ENCODE data around the gene YBX2.
"Not testable (repeated sequence)": the region's sequence is repeated elsewhere in the genome, so short reads cannot be mapped to it uniquely, and the experiment has no call there.

YBX2 gene

GRCh38 chr17:7294614-7295153, at the start of gene YBX2:
TSS of gene YBX2 (minus strand) at chr17:7294639. CDS start at chr17:7294500, 139 bp downstream.
- peak; percentile 82 for DNase-seq

DNA sequence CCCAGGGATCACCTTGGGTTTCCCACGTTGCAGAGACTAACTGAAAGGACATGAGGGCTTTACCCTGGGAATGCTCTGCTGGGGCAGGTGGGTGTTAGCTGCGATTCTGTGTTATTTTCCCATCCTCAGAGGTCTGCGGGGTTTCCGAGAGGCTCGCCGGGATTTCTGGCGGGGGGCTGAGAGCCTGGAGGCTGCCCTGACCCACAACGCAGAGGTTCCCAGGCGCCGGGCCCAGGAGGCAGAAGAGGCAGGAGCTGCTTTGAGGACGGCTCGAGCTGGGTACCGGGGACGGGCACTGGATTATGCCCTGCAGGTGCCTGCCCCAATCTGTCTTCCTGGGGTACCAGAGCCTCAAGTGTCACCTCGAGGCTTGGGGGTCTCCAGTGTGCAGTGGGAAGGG, 48.8 kb upstream of the YBX2 start:
- DNase-seq = no peak

GRCh38 chr17:7341842-7342241, 47.4 kb upstream of the YBX2 start:
- DNase-seq = no peak

- no peak for DNase-seq
Observed at GRCh38 chr17:7340179-7340578, 45.7 kb upstream of the YBX2 start.

- DNase-seq = not testable (repeated sequence)
Observed at GRCh38 chr17:7337600-7337999, 43.2 kb upstream of the YBX2 start.

- peak; percentile 96 for DNase-seq
Observed at GRCh38 chr17:7336240-7337175, 42.1 kb upstream of the YBX2 start, which contains the start of gene ACAP1. TSS of gene ACAP1 (plus strand) at chr17:7336529. CDS start at chr17:7336735, 206 bp downstream.

DNA sequence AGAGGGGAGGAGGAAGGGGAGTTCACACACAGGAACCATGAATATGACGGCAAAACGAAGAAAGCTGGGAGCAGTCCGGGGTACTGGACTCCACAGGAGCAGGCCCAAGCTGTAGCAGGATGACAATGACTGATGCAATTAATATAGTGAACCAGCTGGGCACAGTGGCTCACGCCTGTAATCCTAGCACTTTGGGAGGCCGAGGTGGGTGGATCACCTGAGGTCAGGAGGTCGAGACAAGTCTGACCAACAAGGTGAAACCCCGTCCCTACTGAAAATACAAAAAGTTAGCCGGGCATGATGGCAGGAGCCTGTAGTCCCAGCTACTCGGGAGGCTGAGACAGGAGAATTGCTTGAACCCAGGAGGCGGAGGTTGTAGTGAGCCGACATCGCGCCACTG, 41.3 kb upstream of the YBX2 start:
- DNase-seq = not testable (repeated sequence)

GRCh38 chr17:7334938-7335538, 40.6 kb upstream of the YBX2 start:
- DNase-seq = no peak

DNA sequence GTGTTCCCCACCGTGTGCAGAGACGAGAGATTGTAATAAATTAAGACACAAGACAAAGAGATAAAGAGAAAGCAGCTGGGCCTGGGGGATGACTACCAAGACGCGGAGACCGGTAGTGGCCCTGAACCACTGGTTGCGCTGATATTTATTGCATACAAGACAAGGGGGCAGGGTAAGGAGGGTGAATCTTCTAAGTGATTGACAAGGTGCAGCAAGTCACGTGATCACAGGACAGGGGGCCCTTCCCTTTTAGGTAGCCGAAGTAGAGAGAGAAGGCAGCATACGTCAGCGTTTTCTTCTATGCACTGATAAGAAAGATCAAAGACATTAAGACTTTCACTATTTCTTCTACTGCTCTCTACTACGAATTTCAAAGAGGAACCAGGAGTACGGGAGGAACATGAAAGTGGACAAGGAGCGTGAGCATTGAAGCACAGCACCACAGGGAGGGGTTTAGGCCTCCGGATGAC, 38.2 kb upstream of the YBX2 start:
- DNase-seq = not testable (repeated sequence)

DNA sequence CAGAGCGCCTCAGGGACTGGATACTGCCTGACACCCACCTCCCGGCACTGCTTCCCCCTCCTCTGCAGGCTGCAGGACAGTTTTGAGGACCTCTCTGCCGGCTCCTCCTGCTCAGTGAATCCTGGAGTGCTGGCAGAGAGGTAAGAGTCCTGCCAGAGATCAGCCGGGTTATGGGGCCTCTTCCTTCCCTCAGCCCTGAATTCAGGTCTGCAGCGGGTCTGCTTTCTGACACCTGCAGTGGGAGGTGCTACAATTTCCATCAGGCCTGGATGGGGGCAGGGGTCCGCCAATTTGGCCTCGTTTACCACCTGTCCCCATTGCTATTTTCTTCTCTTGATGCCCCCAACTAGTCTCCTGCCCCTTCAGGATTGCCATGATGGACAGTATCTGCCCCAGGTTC, 37.7 kb upstream of the YBX2 start:
- no peak for DNase-seq

DNA sequence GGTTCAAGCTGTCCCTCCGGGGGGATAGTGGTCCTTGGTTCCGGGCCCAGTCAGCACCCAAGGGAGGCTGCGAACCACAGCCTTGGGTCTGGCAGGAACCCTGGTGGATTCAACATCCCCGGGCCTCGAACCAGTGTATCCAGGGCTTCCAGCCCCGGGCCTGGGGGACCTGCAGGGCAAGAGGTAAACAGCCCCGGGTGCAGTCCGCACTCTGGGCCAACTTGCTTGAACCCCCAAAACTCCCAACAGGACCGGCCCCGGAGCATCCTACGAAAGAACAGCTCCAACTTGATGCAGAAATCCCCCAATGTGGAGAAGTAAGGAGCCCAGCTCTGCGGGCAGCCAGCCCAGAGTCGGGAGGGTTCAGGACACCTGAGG, 36.2 kb upstream of the YBX2 start:
- no peak for DNase-seq

- DNase-seq = peak; percentile 79
Observed at GRCh38 chr17:7329997-7330637, 35.7 kb upstream of the YBX2 start.

DNA sequence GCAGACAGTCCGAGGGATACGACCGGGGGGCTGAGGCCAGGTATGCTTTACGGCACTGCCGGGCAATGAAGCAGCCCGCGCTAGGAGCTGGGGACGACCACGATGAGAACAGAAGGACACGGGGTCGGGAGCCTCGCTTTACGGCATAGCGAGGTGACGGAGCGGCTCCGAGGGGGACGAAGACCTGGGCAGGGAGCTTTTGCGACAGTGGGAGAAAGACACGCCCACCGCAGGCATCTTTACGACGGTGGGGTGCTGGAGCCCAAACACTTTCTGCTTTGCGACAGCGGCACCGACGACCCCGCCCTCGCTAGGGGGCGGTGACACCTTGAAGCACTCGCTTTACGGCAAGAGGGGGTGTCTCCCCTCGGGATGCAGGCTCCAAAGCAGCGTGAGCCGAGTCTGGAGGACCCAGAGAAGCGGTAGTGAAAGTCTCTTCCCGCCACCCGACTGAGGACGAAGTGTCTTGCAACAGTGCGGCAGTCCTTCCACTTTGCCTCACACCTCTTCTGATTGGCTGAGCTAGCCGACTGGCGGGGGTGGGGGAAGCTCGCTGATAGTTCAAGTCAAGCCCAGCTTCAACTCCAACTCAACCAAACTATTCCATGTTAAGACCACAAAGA, 35.0 kb upstream of the YBX2 start:
- peak; percentile 97 for DNase-seq

GRCh38 chr17:7328840-7329373, 34.5 kb upstream of the YBX2 start, which contains the start of gene NEURL4:
TSS of gene NEURL4 (minus strand) at chr17:7329335. CDS start at chr17:7329312, 23 bp downstream.
- DNase-seq = no peak

DNA sequence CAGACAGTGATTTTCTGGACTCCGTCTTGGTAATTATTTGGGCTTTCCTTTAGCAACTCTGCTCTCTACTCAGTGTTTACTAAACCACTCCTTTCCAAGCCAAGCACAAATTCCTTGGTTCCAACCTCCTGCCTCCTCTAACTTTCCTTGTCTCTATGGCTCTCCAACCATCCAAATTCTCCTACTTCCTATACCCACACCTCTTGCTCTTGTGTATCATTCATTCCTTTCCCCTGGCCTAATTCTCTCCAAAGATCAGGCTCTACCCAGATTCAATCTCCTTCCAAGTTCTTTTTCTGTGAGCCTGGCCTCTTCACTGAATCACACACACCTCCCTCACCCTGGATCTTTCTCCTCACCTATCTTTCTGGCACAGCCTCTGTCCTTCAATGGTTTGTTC, 33.6 kb upstream of the YBX2 start:
- DNase-seq = no peak

GRCh38 chr17:7327501-7327900, 33.1 kb upstream of the YBX2 start:
- DNase-seq = no peak

DNA sequence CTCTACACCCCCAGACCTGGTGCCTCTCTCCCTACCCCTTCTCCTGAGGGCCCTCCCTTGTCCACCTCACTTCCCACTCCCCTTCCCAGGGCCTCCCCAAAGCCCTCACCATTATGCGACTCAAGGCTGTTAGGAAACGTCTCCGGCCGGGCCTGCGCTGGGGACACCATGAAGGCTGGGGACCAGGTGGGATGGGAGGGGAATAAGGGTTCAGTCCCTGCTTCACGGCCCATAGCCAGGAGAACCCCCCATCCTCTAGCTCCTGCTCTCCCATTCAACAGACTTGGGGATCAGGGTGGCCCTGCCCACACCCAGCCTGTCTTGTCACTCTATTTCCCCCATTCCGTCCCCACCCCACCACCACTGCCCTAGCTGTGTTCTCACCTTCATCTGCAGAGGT, 32.6 kb upstream of the YBX2 start:
- no peak for DNase-seq

- no peak for DNase-seq
Observed at GRCh38 chr17:7326186-7326585, 31.7 kb upstream of the YBX2 start.

DNA sequence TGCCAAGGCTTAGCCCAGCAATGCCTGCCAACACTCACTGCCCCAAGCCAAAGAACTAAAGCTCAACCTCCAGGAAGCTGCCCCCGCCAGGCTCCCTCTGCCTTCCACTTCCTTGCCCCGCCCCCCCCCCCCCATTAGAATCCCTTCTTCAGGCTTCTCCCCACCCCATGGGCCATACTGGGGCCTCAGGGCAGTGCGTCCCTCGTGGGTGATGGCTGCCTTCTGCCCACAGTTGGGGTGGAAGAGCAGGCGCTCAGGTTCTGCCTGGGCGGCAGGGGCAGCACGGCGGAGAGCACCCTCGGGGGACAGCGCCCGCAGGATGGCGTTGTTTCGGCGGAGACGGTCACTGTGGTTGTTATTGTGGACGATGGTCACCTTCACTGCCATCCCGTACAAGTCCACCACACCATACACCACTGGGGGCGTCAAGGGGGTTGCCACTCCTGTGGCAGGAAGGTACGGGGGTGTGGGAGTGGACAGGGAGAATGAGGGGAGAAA, 30.6 kb upstream of the YBX2 start:
- DNase-seq = no peak

- no peak for DNase-seq
Observed at GRCh38 chr17:7324438-7324779, 30.0 kb upstream of the YBX2 start.

GRCh38 chr17:7323731-7324437, 29.4 kb upstream of the YBX2 start:
- DNase-seq = peak; percentile 79
